Activated CD4-positive, CD25-positive, alpha-beta regulatory T cell treated with anti-CD3 and anti-CD28 coated beads, Interleukin-2, amount 50 U/mL, for 72 hours (primary cell): ENCODE measurements around the gene ZNF512.
"Not testable (repeated sequence)": the region's sequence is repeated elsewhere in the genome, so short reads cannot be mapped to it uniquely, and the experiment has no call there.

Experiments used
- DNase-seq: peaks from one replicate; pipeline ENCODE4 v3.0.0; 2021

ZNF512 gene, protein sequence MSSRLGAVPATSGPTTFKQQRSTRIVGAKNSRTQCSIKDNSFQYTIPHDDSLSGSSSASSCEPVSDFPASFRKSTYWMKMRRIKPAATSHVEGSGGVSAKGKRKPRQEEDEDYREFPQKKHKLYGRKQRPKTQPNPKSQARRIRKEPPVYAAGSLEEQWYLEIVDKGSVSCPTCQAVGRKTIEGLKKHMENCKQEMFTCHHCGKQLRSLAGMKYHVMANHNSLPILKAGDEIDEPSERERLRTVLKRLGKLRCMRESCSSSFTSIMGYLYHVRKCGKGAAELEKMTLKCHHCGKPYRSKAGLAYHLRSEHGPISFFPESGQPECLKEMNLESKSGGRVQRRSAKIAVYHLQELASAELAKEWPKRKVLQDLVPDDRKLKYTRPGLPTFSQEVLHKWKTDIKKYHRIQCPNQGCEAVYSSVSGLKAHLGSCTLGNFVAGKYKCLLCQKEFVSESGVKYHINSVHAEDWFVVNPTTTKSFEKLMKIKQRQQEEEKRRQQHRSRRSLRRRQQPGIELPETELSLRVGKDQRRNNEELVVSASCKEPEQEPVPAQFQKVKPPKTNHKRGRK

DNA sequence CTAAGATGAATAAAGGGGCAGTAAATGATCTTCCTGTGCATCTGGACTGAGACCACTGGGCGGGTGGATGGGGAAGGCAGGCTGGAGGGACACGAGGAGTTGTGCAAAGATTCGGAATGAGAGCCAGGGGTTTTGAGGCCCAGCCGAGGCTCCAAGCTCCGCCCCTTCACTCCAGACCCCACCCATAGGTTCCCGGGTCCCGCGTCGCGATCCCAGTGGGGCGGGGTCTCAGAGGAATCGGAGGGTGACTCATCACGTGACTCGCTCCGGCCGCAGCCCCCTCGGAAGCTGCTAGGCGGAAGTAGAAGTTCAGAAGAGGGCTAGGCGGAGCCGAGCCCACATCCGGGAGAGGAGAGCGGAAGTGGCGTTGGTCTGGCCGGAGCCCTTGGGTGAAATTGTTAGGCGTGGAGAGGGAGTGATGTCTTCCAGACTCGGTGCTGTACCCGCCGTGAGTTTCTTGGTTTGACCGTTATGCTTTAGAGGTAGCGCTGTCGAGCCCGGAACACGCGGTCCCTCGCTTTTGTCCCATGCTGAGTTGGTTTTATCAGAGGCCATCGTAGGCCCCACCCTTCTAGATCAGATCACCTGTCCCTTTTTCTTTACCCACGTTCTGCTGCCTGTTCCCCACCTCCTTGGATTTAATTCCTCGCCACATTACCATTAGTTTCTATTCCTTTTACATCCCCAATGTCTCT is at the start of gene ZNF512:
Gene ZNF512, plus strand, starts transcription at position 348 of the 695 bp plus-strand sequence. Its CDS starts 71 bp downstream, at position 419.
- peak; percentile 78 for DNase-seq

DNA sequence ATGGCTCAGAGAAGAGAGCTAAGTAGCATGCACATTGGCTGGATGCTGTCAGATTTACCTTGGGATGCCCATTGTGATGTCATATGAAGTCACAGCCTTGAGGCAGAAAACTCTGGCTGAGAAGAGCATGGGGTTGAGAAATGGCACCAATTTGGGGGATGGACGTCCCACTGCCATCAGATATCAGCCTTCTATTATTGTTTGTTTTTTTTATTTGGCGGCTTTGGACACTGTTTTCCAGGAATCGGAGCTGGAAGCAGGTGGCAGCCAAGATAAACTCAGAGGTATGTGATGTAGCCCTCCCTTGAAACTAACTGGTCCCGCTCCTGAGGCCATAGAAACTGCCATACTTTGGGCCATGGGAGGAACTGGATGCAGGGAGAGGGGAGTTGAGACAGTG is 45.6 kb upstream of the ZNF512 start:
- DNase-seq: no peak

DNA sequence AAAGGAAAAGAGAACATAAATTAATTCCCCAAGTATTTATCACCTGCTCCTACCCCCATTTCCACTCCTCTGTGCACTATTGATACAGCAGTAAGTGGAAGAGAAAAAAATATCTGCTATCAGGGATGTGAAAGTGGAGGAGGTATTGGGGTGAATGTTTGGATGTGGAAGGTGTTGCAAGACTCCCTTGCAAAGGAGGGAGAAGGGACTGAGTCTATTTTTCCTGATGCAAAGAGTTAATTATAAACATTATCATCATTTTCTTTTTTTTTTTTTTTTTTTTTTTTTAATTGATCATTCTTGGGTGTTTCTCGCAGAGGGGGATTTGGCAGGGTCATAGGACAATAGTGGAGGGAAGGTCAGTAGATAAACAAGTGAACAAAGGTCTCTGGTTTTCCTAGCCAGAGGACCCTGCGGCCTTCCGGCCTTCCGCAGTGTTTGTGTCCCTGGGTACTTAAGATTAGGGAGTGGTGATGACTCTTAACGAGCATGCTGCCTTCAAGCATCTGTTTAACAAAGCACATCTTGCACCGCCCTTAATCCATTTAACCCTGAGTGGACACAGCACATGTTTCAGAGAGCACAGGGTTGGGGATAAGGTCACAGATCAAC is 43.9 kb upstream of the ZNF512 start:
- not testable (repeated sequence) for DNase-seq

DNA sequence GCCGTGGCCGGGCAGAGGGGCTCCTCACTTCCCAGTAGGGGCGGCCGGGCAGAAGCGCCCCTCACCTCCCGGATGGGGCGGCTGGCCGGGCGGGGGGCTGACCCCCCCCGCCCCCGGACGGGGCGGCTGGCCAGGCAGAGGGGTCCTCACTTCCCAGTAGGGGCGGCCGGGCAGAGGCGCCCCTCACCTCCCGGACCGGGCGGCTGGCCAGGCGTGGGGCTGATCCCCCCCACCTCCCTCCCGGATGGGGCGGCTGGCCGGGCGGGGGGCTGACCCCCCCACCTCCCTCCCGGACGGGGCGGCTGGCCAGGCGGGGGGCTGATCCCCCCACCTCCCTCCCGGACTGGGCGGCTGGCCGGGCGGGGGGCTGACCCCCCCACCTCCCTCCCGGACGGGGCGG is 43.2 kb upstream of the ZNF512 start:
- not testable (repeated sequence) for DNase-seq

DNA sequence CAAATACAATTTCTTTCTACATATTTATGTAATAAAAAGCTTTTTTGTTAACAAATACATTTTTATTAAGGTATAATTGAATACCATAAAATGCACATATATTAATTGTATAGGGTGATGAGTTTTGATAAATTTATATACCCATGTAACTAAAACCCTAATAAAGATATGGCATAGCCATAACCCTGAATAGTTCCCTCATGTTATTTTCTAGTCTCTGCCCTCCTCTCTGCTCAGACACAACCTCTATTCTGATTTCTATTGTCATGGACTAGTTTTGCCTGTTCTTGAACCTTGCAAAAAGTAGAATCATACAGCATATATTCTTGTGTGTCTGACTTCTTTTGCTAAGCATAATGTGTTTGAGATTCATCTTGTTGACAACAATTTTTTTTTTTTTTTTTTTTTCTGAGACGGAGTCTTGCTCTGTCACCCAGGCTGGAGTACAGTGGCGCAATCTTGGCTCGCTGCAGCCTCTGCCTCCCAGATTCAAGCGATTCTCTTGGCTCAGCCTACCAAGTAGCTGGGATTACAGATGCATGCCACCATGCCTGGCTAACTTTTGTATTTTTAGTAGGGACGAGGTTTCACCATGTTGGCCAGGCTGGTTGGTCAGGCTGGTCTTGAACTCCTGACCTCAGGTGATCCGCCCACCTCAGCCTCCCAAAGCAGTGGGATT is 38.6 kb upstream of the ZNF512 start:
- no peak for DNase-seq

DNA sequence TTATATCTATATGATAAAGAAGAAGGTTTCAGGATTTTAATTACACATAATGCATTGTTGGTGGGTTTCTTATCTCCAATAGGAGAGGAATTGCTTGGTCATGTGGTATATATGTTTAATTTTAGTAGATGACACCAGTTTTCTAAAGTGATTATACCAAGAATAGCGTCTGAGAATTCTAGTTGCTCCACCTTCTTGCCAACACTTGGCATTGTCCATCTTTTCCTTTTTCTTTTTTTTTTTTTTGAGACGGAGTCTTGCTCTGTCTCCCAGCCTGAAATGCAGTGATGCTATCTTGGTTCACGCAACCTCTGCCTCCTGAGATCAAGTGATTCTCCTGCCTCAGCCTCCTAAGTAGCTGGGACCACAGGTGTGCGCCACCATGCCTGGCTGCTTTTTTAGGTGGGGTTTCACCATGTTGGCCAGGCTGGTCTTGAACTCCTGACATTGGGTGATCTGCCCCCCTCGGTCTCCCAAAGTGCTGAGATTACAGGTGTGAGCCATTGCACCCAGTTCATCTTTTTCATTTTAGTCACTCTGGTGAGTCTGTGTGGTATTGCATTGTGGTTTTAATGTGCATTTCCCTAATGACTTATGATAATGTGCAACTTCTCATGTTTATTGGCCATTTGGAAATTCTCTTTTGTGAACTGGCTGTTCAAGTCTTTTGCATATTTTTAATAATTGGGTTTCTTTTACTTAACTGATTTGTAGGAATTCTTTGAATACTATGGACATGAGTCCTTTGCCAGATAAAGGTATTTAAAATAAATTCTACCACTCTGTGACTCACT is 37.3 kb upstream of the ZNF512 start:
- DNase-seq: no peak

DNA sequence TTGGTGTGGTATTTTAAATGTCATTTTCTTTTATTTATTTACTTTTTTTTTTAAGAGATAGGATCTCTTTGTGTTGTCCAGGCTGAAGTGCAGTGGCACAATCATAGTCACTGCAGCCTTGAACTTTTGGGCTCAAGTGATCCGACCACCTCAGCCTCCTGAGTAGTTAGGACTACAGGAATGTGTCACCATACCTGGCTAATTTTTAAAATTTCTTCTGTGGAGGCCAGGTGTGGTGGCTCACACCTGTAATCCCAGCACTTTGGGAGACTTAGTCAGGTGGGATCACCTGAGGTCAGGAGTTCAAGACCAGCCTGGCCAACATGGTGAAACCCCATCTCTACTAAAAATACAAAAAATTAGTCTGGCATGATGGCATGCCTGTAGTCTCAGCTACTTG is 33.5 kb upstream of the ZNF512 start:
- no peak for DNase-seq

DNA sequence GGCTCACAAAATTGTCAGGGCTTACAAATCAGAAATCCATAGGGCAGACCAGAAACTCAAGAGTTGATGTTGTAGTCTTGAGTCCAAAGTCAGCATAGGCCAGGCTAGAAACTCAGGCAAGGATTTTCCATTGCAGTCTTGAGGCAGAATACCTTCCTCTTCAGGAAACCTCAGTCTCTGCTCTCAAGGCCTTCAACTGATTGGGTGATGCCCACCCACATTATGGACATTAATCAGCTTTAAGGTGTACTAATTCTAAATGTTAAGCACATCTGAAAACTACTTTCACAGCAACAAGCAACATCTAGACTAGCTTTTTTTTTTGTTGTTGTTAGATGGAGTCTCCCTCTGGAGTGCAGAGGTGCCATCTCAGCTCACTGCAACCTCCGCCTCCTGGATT is 31.3 kb upstream of the ZNF512 start:
- DNase-seq: no peak

DNA sequence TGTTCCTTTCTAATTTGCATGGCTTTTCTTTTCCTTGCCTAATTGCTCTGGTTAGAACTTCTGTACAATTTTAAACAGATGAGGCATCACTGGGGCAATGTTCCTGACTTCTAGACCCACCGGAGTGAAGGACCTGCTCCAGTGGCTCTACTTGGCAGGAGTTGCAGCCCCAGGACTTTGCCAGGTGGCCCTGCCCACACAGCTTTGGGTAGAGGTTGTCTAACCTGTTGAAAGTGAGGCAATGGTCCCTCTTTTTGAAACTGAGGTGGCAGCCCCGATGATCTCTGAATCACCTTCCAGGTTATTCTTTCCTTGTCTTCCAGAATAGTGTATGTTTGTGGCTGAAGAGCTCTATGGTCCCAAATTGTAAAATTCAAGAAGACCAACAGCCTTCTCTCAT is 29.9 kb upstream of the ZNF512 start:
- no peak for DNase-seq

DNA sequence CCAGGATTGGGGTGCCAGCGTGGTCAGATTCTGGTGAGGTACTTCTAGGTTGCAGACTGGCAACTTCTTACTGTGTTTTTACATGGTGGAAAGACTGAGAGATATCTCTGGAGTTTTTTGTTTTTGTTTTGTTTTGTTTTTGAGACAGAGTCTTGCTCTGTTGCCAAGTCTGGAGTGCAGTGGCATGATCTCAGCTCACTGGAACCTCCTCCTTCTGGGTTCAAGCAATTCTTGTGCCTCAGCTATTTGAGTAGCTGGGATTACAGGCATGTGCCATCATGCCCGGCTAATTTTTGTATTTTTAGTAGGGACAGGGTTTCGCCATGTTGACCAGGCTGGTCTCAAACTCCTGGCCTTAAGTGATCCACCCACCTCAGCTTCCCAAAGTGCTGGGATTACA is 28.4 kb upstream of the ZNF512 start:
- DNase-seq: not testable (repeated sequence)

DNA sequence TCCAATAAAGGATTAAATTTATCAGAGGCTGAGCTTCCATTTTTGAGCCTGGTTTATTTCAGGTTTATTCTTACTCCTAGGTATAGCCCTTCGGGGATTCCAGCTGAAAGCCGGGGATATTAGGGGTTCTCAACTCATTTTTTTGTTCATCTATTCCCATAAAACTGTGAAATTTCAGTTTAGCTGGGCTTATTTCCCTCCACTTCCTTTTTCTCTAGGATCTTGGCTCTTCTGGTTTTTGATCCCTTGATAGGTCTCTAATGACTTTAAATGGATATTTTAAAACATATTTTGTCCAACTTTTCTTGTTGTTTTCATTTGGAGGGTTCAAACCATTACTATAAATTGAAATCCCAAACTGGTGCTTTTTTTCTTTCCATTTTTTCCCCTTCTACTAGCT is 23.6 kb upstream of the ZNF512 start:
- DNase-seq: no peak

DNA sequence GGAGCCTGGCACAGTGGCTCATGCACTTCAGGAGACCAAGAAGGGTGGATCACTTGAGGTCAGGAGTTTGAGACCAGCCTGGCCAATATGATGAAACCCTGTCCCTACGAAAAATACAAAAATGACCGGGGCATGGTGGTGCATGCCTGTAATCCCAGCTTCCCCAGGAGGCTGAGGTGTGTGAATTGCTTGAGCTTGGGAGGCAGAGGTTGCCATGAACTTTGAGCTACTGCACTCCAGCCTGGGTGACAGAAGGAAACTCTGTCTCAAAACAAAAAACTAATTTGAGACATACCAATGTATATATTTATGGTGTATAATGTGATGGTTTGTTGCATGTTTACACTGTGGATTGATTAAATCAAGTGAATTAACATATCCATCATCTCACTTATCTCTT is 21.8 kb upstream of the ZNF512 start:
- no peak for DNase-seq

DNA sequence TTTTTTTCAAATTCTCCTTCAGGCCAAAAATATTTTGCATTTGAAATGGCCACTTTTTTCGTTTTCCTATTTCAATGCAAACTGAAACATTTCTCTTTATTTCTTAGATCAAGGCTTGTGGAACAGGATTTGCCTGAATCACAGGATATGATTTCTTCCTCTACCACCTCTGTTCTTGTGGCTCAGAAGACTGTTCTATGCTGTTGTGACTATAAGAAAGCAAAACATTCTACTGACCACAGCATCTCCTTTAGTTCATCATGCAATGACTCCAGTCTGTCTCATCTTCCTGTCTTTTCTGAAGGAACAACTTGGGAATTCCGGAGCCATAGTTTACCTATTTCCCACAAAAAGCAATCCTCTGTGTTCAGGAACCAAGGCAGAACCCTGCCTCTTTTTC is 16.2 kb upstream of the ZNF512 start:
- DNase-seq: no peak

DNA sequence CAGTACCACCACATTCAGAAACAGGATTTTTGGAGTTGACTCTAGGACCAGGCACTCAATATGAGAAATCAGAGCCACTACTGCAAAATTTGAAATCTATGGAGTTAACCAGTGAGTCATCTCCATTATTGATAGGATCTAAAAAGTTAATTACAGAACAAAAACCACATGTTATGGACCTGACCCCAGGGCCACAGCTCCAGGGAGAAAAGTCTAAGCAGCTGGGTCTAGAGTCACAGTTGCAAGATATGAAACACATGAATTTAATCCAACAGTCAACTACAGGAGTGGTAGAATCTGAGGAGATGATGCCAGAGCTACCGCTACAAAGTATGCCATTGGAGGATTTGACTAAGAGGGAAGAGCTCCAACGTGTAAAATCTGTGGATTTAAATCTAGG is 13.4 kb upstream of the ZNF512 start:
- no peak for DNase-seq

DNA sequence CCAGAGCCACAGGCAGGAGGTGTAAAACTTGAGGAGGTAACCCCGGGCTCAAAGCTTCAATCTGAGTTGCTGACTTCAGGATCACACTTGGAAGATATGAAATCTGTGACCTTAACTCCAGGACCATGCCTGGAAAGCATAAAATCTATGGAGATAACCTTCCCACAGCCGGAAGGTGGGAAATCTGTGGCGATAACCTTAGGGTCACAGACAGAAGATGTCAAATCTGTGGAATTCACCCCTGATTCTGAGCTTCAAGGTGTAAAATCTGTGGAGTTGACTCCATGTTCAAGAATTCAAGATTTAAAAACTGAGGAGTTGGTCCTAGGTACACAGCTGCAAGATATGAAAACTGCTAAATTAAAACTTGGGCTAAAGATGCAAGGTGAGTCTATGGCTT is 11.6 kb upstream of the ZNF512 start:
- DNase-seq: no peak

DNA sequence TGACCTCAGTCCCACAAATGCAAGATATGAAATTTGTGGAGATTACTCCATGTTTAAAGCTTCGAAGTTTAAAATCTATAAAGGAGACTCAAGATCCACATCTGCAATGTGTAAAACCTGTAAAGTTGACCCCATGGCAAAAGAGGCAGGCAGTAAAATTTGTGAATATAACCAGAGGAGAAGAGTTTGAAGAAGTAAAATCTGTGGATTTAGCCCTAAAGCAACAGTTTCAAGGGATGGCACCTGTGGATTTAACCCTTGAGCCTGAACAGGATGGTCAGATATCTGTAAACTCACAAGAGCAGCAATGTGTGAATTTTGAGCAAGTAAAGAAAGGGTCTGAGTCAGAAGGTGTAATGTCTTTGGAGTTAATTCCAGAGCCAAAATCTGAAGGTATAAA is 11.2 kb upstream of the ZNF512 start:
- DNase-seq: no peak

DNA sequence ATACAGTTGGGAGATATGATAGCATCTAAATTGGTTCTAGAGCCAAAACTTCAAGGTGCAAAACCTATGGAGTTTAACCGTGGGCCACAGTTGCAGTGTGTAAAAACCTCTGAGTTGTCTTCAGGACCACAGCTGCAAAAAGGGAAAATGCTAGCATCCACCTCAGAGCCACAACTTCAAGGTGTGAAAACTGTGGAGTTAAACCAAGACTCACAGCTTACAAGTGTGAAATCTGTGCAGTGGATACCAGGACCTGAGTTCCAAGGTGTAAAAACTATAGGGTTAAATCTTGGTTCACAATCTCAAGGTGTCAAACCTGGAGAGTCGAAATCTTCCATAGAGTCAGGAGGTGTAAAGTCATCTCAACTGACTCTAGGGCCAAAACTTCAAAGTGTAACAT is 10.4 kb upstream of the ZNF512 start:
- no peak for DNase-seq

DNA sequence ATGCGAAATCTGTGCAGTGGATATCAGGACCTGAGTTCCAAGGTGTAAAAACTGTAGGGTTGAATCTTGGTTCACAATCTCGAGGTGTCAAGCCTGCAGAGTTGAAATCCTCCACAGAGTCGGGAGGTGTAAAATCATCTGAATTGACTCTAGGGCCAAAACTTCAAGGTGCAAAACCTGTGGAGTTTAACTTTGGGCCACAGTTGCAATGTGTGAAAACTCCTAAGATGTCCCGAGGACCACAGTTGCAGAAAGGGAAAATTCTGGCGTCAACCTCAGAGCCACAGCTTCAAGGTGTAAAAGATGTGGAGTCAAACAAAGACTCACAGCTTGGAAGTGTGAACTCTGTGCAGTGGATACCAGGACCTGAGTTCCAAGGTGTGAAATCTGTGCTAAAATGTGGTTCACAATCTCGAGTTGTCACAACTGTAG is 9.8 kb upstream of the ZNF512 start:
- DNase-seq: no peak

DNA sequence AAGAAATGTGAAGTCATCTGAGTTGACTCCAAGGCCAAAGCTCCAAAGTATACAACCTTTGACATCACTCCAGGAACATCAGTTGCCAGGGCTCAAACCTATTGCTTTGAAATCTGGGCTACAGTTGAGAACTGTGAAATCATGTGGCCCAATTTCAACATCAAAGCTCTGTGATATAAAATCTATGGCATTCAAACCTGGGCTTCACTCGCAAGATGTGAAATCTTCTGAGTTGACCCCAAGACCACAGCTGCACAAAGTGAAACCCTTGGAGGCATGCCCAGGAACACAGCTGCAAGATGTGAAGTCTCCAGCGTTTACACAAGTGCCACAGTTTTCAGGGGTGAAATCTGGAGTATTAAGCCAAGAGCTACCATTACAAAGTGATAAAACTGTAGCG is 9.4 kb upstream of the ZNF512 start:
- DNase-seq: no peak

DNA sequence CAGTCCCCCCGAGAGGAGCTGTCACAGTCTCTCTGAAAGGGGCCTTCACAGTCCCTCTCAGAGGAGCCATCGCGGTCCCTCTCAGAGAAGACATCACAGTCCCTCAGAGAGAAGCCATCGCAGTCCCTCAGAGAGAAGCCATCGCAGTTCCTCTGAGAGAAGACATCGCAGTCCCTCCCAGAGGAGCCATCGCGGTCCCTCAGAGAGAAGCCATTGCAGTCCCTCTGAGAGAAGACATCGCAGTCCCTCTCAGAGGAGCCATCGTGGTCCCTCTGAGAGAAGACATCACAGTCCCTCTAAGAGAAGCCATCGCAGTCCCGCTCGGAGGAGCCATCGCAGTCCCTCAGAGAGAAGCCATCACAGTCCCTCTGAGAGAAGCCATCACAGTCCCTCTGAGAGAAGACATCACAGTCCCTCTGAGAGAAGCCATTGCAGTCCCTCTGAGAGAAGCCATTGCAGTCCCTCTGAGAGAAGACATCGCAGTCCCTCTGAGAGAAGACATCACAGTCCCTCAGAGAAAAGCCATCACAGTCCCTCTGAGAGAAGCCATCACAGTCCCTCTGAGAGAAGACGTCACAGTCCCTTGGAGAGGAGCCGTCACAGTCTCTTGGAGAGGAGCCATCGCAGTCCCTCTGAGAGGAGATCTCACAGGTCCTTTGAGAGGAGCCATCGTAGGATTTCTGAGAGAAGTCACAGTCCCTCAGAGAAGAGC is 1.3 kb upstream of the ZNF512 start:
- no peak for DNase-seq

DNA sequence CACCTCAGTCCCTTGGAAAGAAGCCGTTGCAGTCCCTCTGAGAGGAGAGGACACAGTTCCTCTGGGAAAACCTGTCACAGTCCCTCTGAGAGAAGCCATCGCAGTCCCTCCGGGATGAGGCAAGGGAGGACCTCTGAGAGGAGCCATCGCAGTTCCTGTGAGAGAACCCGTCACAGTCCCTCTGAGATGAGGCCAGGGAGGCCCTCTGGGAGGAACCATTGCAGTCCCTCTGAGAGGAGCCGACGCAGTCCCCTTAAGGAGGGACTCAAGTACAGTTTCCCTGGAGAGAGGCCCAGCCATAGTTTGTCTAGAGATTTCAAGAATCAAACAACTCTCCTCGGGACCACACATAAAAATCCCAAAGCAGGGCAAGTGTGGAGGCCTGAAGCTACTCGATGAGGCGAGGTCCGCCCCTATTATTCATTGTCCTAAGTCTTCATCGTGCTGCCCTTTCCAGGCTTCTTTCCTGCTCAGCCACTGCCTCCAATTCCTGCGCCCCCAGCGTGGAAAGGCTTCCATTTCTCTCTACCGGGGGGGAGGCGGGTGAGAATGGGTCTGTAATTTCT is 630 bp upstream of the ZNF512 start:
- DNase-seq: no peak
